Measurements from ENCODE around the gene QPCTL. TPM values are rescaled to one million over a fixed set of nuclear protein-coding genes. Genes with fewer than 3 reads are reported as not detected.

QPCTL gene
- total and polyA plus RNA-seq, 10 of the 15 experiments (the other 5 are each of a cell fraction or from before 2014, with no cell fraction given): 1.1 to 22.6 (median 11.2) TPM

DNA sequence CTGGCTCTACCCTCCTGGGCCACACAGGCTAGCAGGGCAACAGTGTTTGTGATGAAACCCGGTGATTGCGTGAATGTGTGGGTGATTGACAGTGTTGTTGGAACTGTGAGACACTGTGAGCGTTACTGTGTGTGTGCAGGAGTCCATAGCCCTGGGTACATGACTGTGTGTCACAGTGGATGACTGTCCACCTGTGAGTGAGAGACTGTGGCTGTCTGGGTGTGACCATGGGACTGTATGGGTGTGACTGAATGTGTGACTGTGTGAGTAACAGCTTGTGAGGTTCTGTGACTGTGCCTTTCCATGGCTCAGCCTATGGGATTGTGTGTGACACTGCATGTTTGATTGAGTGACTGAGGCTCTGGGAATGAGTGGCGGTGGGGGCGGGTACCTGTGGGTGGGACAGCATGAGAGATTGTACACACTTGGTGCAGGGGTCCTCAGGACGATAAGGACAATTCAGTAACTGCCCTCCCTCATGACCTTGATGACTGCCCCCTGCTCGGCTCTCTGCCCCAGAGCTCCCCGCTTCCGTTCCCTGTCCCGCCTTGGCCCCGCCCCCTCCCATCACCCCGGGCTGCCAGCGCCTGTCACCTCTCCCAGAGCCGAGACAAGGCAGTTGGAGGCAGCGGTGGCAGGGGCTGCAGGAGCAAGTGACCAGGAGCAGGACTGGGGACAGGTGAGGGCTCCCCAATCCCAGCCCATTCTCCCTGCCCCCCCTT, 24.7 kb upstream of the QPCTL start, which contains the start of gene GIPR (continued):
- TF ChIP-seq, protein P1, sequence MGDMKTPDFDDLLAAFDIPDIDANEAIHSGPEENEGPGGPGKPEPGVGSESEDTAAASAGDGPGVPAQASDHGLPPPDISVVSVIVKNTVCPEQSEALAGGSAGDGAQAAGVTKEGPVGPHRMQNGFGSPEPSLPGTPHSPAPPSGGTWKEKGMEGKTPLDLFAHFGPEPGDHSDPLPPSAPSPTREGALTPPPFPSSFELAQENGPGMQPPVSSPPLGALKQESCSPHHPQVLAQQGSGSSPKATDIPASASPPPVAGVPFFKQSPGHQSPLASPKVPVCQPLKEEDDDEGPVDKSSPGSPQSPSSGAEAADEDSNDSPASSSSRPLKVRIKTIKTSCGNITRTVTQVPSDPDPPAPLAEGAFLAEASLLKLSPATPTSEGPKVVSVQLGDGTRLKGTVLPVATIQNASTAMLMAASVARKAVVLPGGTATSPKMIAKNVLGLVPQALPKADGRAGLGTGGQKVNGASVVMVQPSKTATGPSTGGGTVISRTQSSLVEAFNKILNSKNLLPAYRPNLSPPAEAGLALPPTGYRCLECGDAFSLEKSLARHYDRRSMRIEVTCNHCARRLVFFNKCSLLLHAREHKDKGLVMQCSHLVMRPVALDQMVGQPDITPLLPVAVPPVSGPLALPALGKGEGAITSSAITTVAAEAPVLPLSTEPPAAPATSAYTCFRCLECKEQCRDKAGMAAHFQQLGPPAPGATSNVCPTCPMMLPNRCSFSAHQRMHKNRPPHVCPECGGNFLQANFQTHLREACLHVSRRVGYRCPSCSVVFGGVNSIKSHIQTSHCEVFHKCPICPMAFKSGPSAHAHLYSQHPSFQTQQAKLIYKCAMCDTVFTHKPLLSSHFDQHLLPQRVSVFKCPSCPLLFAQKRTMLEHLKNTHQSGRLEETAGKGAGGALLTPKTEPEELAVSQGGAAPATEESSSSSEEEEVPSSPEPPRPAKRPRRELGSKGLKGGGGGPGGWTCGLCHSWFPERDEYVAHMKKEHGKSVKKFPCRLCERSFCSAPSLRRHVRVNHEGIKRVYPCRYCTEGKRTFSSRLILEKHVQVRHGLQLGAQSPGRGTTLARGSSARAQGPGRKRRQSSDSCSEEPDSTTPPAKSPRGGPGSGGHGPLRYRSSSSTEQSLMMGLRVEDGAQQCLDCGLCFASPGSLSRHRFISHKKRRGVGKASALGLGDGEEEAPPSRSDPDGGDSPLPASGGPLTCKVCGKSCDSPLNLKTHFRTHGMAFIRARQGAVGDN (IDR thresholded peaks at IDR 0.05): peak; percentile 29; the same call in 1 of the 2 replicates
- TF ChIP-seq TCF12 (IDR thresholded peaks at IDR 0.05; ENCODE audit: low read depth, low read length) (no peak), RBBP5 (conservative IDR thresholded peaks at IDR 0.05) (no peak), ZNF24 (IDR thresholded peaks at IDR 0.05) (no peak), CHD4 (IDR thresholded peaks at IDR 0.05) (no peak), RFX5 (IDR thresholded peaks at IDR 0.05; ENCODE audit: low read depth, low read length) (no peak), EZH2 (IDR thresholded peaks at IDR 0.05; ENCODE audit: borderline replicate concordance, control insufficient read depth, low read depth, low read length) (no peak), POLR2AphosphoS2 (IDR thresholded peaks at IDR 0.05; ENCODE audit: low read depth, low read length) (no peak), ZNF217 (IDR thresholded peaks at IDR 0.05) (no peak), WRNIP1 (IDR thresholded peaks at IDR 0.05; ENCODE audit: borderline replicate concordance, low read depth, low read length) (no peak), SREBF1 (IDR thresholded peaks at IDR 0.05; ENCODE audit: low read length) (no peak), TCF3 (IDR thresholded peaks at IDR 0.05; ENCODE audit: borderline replicate concordance, insufficient read depth, low read depth, low read length) (peak; percentile 63; the same call in 1 of the 2 replicates), JUND (IDR thresholded peaks at IDR 0.05; ENCODE audit: low read depth, low read length) (no peak), SUZ12 (IDR thresholded peaks at IDR 0.05; ENCODE audit: unreplicated experiment) (no peak), HDGF (IDR thresholded peaks at IDR 0.05) (peak; percentile 77; the same call in 1 of the 2 replicates), JUNB (IDR thresholded peaks at IDR 0.05) (no peak), IKZF2 (IDR thresholded peaks at IDR 0.05) (peak; percentile 45 to 46; a peak in 2 of 4 replicates), GATAD2B (conservative IDR thresholded peaks at IDR 0.05; ENCODE audit: low read depth) (no peak)
- TF ChIP-seq, protein P2, sequence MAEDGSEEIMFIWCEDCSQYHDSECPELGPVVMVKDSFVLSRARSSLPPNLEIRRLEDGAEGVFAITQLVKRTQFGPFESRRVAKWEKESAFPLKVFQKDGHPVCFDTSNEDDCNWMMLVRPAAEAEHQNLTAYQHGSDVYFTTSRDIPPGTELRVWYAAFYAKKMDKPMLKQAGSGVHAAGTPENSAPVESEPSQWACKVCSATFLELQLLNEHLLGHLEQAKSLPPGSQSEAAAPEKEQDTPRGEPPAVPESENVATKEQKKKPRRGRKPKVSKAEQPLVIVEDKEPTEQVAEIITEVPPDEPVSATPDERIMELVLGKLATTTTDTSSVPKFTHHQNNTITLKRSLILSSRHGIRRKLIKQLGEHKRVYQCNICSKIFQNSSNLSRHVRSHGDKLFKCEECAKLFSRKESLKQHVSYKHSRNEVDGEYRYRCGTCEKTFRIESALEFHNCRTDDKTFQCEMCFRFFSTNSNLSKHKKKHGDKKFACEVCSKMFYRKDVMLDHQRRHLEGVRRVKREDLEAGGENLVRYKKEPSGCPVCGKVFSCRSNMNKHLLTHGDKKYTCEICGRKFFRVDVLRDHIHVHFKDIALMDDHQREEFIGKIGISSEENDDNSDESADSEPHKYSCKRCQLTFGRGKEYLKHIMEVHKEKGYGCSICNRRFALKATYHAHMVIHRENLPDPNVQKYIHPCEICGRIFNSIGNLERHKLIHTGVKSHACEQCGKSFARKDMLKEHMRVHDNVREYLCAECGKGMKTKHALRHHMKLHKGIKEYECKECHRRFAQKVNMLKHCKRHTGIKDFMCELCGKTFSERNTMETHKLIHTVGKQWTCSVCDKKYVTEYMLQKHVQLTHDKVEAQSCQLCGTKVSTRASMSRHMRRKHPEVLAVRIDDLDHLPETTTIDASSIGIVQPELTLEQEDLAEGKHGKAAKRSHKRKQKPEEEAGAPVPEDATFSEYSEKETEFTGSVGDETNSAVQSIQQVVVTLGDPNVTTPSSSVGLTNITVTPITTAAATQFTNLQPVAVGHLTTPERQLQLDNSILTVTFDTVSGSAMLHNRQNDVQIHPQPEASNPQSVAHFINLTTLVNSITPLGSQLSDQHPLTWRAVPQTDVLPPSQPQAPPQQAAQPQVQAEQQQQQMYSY (CRISPR knock-in tag; IDR thresholded peaks at IDR 0.05): no peak
- TF ChIP-seq, protein P3, sequence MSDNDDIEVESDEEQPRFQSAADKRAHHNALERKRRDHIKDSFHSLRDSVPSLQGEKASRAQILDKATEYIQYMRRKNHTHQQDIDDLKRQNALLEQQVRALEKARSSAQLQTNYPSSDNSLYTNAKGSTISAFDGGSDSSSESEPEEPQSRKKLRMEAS (IDR thresholded peaks at IDR 0.05; ENCODE audit: low read depth, low read length): no peak
- TF ChIP-seq, protein P4, sequence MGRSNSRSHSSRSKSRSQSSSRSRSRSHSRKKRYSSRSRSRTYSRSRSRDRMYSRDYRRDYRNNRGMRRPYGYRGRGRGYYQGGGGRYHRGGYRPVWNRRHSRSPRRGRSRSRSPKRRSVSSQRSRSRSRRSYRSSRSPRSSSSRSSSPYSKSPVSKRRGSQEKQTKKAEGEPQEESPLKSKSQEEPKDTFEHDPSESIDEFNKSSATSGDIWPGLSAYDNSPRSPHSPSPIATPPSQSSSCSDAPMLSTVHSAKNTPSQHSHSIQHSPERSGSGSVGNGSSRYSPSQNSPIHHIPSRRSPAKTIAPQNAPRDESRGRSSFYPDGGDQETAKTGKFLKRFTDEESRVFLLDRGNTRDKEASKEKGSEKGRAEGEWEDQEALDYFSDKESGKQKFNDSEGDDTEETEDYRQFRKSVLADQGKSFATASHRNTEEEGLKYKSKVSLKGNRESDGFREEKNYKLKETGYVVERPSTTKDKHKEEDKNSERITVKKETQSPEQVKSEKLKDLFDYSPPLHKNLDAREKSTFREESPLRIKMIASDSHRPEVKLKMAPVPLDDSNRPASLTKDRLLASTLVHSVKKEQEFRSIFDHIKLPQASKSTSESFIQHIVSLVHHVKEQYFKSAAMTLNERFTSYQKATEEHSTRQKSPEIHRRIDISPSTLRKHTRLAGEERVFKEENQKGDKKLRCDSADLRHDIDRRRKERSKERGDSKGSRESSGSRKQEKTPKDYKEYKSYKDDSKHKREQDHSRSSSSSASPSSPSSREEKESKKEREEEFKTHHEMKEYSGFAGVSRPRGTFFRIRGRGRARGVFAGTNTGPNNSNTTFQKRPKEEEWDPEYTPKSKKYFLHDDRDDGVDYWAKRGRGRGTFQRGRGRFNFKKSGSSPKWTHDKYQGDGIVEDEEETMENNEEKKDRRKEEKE (IDR thresholded peaks at IDR 0.05): no peak
